ENCODE results near the gene HES3.

GRCh38 chr1:6251681-6252373 lies 7.8 kb downstream of the HES3 start:
- TF ChIP-seq CTCF (IDR thresholded peaks at IDR 0.05), result no peak
- TF ChIP-seq POLR2A (IDR thresholded peaks at IDR 0.05), result no peak
